SK-N-SH treated with all-trans-retinoic acid at 6 μM for 48 hours (cell line): Measurements from ENCODE around the gene ISLR2.
"Not testable (repeated sequence)": the region's sequence is repeated elsewhere in the genome, so short reads cannot be mapped to it uniquely, and the experiment has no call there.

Experiments used
- ATAC-seq: fragments of 200-7000 bp; cut with Tn5 transposase; 3 replicates; pipeline ENCODE4 v1.9.1; 2020; ENCODE audit warnings: mild to moderate bottlenecking, moderate library complexity
- ARNTL ChIP-seq: fragments of 450-650 bp; formaldehyde crosslinking; IDR thresholded peaks from 2 replicates; pipeline ENCODE4 v1.5.0; 2020; ENCODE audit warnings: low read depth, mild to moderate bottlenecking, moderate library complexity, borderline replicate concordance
- BACH2 ChIP-seq: fragments of 250-450 bp; sonication (Bioruptor Pico); IDR thresholded peaks from 2 replicates; pipeline ENCODE4 v1.9.0; 2021; ENCODE audit warnings: mild to moderate bottlenecking, borderline replicate concordance
- CSDC2 ChIP-seq: fragments of 250-450 bp; sonication (Bioruptor Pico); IDR thresholded peaks from 2 replicates; pipeline ENCODE4 v1.5.0; 2020; ENCODE audit warnings: mild to moderate bottlenecking, moderate library complexity
- OSR1 ChIP-seq: fragments of 250-450 bp; sonication (Bioruptor Pico); IDR thresholded peaks from 2 replicates; pipeline ENCODE4 v1.8.0; 2022; ENCODE audit warnings: moderate library complexity, mild to moderate bottlenecking, inconsistent platforms
- TOX ChIP-seq: fragments of 250-450 bp; sonication (Bioruptor Pico); IDR thresholded peaks from 2 replicates; pipeline ENCODE4 v1.8.0; 2021; ENCODE audit warnings: mild to moderate bottlenecking, moderate library complexity, borderline replicate concordance
- ZC3H10 ChIP-seq: fragments of 250-450 bp; sonication (Bioruptor Pico); IDR thresholded peaks from 2 replicates; pipeline ENCODE4 v1.5.1; 2021; ENCODE audit warnings: mild to moderate bottlenecking, moderate library complexity
- ZFP3 ChIP-seq: fragments of 250-450 bp; sonication (Bioruptor Pico); IDR thresholded peaks from 2 replicates; pipeline ENCODE4 v1.5.0; 2020; ENCODE audit warnings: mild to moderate bottlenecking, moderate library complexity
- ZNF565 ChIP-seq: fragments of 450-650 bp; formaldehyde crosslinking; conservative IDR thresholded peaks from 2 replicates; pipeline ENCODE4 v1.5.0; 2020; ENCODE audit warnings: low read depth, mild to moderate bottlenecking, moderate library complexity
- ZNF70 ChIP-seq: fragments of 450-650 bp; formaldehyde crosslinking; IDR thresholded peaks from 2 replicates; pipeline ENCODE4 v1.5.0; 2020; ENCODE audit warnings: mild to moderate bottlenecking, moderate library complexity
- TF ChIP-seq, protein P1 (sequence below): fragments of 250-450 bp; sonication (Bioruptor Pico); IDR thresholded peaks from 2 replicates; pipeline ENCODE4 v1.5.1; 2020; ENCODE audit warnings: low read depth, mild to moderate bottlenecking, moderate library complexity
- TF ChIP-seq, protein P2 (sequence below): fragments of 250-450 bp; sonication (Bioruptor Pico); IDR thresholded peaks from 2 replicates; pipeline ENCODE4 v1.5.0; 2020; ENCODE audit warnings: mild to moderate bottlenecking, moderate library complexity
- TF ChIP-seq, protein P3 (sequence below): fragments of 250-450 bp; sonication (Bioruptor Pico); IDR thresholded peaks from 2 replicates; pipeline ENCODE4 v1.5.1; 2021; ENCODE audit warnings: mild to moderate bottlenecking, moderate library complexity

The ISLR2 gene, protein sequence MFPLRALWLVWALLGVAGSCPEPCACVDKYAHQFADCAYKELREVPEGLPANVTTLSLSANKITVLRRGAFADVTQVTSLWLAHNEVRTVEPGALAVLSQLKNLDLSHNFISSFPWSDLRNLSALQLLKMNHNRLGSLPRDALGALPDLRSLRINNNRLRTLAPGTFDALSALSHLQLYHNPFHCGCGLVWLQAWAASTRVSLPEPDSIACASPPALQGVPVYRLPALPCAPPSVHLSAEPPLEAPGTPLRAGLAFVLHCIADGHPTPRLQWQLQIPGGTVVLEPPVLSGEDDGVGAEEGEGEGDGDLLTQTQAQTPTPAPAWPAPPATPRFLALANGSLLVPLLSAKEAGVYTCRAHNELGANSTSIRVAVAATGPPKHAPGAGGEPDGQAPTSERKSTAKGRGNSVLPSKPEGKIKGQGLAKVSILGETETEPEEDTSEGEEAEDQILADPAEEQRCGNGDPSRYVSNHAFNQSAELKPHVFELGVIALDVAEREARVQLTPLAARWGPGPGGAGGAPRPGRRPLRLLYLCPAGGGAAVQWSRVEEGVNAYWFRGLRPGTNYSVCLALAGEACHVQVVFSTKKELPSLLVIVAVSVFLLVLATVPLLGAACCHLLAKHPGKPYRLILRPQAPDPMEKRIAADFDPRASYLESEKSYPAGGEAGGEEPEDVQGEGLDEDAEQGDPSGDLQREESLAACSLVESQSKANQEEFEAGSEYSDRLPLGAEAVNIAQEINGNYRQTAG

DNA sequence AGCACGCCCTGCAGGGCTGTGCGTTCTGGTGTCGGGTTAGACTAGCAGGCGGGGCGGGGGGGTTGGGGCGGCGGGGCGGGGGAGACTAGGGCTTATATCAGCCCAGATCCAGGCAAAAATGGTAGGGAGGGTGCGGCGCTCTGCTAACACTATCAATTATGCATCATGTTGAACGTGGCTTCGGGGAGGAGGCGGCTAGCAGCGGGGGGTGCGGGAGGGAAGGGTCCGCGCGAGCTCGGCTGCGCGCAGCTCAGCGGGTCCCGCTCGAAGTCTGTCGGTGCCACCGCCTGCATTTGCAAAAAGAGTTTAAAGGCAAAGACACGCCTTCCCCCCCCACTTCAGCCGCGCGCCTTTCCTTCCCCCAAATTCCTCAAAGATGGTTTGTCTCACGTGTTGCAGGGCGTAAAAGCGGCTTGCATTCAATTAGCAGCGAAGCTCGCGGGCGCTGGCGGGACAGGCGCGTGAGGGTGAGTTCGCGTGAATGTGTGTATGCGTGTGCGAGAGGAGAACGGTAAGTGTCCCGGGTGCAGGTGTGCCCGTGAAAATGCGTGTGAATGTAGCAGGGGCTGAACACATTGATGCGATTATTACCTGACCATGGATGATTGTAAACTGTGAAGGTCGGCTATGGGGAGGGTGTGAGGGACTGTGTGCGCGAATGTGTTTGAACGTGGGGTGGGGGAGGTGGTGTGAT, at the start of gene ISLR2:
Gene ISLR2 (plus strand): TSS at position 432 of the 694 bp plus-strand sequence. CDS start 2,169 bp downstream, outside the sequence.
- ATAC-seq: peak; percentile 9
- no peak for TF ChIP-seq ZNF70 (CRISPR knock-in tag)
- TF ChIP-seq, protein P1, sequence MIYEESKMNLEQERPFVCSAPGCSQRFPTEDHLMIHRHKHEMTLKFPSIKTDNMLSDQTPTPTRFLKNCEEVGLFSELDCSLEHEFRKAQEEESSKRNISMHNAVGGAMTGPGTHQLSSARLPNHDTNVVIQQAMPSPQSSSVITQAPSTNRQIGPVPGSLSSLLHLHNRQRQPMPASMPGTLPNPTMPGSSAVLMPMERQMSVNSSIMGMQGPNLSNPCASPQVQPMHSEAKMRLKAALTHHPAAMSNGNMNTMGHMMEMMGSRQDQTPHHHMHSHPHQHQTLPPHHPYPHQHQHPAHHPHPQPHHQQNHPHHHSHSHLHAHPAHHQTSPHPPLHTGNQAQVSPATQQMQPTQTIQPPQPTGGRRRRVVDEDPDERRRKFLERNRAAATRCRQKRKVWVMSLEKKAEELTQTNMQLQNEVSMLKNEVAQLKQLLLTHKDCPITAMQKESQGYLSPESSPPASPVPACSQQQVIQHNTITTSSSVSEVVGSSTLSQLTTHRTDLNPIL (CRISPR knock-in tag): no peak
- no peak for TF ChIP-seq OSR1 (CRISPR knock-in tag)
- no peak for TF ChIP-seq TOX (CRISPR knock-in tag)
- TF ChIP-seq ZC3H10 (CRISPR knock-in tag): no peak
- no peak for TF ChIP-seq ARNTL (CRISPR knock-in tag)
- TF ChIP-seq, protein P2, sequence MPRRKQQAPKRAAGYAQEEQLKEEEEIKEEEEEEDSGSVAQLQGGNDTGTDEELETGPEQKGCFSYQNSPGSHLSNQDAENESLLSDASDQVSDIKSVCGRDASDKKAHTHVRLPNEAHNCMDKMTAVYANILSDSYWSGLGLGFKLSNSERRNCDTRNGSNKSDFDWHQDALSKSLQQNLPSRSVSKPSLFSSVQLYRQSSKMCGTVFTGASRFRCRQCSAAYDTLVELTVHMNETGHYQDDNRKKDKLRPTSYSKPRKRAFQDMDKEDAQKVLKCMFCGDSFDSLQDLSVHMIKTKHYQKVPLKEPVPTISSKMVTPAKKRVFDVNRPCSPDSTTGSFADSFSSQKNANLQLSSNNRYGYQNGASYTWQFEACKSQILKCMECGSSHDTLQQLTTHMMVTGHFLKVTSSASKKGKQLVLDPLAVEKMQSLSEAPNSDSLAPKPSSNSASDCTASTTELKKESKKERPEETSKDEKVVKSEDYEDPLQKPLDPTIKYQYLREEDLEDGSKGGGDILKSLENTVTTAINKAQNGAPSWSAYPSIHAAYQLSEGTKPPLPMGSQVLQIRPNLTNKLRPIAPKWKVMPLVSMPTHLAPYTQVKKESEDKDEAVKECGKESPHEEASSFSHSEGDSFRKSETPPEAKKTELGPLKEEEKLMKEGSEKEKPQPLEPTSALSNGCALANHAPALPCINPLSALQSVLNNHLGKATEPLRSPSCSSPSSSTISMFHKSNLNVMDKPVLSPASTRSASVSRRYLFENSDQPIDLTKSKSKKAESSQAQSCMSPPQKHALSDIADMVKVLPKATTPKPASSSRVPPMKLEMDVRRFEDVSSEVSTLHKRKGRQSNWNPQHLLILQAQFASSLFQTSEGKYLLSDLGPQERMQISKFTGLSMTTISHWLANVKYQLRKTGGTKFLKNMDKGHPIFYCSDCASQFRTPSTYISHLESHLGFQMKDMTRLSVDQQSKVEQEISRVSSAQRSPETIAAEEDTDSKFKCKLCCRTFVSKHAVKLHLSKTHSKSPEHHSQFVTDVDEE (CRISPR knock-in tag): no peak

DNA sequence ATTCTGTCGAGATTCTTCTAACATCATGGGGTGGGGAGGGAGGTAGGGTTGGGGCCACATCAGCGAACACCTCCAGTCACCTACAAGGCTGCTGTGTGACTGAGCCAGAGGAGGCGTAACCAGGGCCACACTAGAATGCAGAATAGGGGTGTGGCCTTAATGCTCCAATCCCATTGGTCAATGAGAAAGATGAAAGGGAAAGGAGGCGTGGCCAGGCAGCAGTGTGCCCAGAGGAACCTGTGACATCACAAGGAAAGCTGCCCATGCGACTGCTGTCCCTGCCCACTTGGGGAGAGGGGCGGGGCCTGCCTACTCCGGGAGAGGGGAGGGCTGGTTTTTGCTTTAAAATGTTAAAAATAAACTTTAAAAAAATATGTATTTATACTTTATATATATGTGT, 47.9 kb upstream of the ISLR2 start, which contains the start of gene GOLGA6A:
Gene GOLGA6A (minus strand): TSS at position 101 of the 400 bp plus-strand sequence. CDS start 41 bp downstream, at position 60.
- ATAC-seq: not testable (repeated sequence)

DNA sequence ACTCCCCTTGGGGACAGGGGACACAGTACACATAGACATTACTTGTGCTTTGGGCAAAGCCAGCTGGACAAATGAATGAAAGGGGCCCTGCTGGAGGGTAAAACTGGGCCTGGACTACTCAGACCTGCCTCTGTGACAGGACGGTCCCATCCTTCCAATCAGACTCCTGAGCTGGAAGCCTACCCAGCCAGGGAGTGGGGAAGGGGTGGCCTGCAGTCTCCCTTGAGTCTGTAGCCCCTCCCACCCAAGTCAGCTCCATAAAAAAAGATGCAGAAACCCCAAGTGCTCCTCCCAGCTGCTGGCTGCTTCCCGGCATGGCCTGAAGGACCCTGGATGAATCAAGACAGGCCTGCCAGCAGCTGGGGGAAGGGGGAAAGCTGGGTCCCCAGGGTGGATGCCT, 35.8 kb upstream of the ISLR2 start:
- ATAC-seq: not testable (repeated sequence)

DNA sequence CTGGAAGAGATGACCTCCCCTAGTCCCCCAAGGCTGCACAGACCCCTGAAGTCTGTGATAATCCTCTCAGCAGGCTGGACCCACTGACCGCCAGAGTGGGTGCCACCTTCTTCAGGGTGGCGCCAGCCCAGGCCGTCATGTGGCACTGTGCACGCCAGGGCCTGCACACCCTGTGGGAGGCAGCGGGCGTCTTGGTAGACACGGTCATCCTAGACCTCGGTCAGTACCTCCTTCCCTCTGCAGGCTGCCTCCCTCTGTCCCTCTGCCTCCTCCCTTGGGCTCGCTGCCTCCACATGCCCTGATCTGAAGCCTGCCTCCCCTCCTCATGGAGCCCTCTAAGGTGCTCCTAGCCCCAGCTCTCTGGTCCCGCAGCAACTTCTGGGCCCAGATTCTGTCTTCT, 34.8 kb upstream of the ISLR2 start:
- ATAC-seq: not testable (repeated sequence)

DNA sequence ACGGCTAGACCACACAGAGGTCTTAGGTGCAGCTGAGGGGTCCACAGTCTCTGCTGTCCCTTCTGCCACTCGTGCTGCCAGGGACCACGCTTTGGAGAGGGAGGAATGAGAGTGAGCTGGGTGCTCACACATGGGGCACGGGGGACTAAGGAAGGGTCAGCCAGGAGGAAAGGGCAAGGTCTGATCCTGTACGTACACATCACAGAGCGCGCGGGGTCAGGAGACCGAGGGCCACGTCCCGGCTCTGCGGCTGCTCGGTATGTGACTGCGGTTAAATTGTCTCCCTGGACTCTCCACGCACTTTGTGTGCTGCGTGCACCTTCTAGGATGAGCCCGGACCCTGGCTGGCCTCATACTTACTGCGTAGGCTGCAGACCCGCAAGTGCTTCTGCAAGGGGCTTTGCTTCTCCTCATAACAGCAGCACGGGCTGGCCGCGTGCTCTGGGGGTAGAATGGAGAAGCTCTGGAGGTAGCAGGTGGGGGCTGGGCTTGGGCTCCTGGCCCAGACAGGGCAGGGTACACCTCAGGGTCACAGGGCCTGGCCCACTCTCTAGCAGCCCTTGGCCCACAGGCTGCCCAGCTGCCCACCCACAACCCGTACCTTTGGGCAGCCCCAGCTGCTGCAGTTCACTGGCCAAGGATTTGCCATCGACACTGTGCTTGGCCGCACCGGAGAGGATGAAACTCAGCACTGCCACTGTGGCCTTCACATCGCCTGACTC, 33.5 kb upstream of the ISLR2 start:
- not testable (repeated sequence) for ATAC-seq

DNA sequence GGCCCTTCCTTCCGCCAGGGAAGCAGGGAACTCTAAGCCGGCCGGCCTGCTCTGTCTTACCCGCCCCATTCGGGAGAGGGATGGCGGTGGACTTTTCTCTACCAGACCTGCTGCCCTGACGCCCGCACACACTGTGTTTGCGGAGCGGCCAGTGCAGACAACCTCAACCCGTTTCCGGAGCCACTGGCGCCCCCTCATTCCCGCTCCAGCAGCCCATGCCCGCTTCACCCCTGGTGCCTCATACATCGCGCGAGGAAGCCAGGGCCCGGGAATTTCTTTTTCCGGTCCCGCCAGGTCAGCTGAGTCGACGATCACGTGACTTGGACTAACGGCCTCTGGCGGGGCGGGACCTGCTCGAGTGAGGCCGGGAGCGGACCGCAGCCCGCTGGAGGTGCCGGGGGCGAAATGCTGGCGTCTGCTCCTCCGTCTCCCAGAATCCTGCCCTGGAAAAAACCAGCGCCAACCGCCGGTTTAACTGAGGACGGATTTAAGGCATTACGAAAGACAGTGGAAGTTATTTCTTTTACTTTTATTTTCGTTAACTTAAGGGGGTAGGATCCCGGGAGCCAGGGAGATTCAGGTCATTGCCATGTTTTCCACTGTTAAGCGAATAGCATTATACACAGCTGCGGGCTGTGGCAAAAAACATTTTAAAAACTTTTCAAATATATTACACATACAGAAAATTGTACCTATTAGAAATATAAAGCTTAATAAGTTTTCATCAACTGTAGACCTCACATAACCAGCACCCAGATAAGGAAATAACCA, 30.2 kb upstream of the ISLR2 start:
- TF ChIP-seq, protein P2 (CRISPR knock-in tag): peak; percentile 70; the same call in 1 of the 2 replicates
- 0 out of 2 replicates have a peak, but pooled peaks have one; percentile 58 for TF ChIP-seq CSDC2 (CRISPR knock-in tag)
- ATAC-seq: peak; percentile 95

DNA sequence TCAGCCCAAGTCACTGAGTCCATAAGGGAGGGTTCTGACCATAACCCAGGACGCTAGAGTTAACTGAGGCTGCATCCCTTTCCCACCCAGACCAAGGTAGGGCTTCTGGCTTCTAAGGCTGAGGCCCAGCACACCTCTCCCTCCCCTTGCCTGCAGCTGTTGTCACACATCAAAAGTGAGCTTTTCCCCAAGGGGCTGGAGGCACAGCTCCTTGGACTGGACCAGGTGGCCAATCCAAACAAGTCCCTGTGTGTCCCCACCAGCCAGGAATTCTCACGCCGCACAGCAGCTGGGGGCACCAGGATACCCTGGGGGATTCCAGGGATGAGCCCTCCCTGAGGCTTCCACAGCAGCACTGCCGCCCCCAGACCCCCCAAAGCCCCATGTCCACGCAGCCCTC, 22.3 kb upstream of the ISLR2 start:
- ATAC-seq: no peak
- no peak for TF ChIP-seq ZC3H10 (CRISPR knock-in tag)
- TF ChIP-seq, protein P2 (CRISPR knock-in tag): no peak
- no peak for TF ChIP-seq BACH2
- TF ChIP-seq OSR1 (CRISPR knock-in tag): no peak
- TF ChIP-seq ZNF565 (CRISPR knock-in tag): no peak
- no peak for TF ChIP-seq ZFP3 (CRISPR knock-in tag)
- TF ChIP-seq, protein P3, sequence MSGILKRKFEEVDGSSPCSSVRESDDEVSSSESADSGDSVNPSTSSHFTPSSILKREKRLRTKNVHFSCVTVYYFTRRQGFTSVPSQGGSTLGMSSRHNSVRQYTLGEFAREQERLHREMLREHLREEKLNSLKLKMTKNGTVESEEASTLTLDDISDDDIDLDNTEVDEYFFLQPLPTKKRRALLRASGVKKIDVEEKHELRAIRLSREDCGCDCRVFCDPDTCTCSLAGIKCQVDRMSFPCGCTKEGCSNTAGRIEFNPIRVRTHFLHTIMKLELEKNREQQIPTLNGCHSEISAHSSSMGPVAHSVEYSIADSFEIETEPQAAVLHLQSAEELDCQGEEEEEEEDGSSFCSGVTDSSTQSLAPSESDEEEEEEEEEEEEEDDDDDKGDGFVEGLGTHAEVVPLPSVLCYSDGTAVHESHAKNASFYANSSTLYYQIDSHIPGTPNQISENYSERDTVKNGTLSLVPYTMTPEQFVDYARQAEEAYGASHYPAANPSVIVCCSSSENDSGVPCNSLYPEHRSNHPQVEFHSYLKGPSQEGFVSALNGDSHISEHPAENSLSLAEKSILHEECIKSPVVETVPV (CRISPR knock-in tag): no peak
- TF ChIP-seq CSDC2 (CRISPR knock-in tag): no peak
